ENCODE measurements around the gene LIPT2. TPM values are rescaled to one million over a fixed set of nuclear protein-coding genes. Genes with fewer than 3 reads are reported as not detected.

Gene LIPT2
- total RNA-seq, 1 donor from 2014 or later = 3.6 TPM

- DNase-seq = no peak
These were observed 28.8 kb downstream of the LIPT2 start for GRCh38 chr11:74464746-74465145.

- DNase-seq = no peak
These were observed 30.3 kb downstream of the LIPT2 start for GRCh38 chr11:74463216-74463615.

DNA sequence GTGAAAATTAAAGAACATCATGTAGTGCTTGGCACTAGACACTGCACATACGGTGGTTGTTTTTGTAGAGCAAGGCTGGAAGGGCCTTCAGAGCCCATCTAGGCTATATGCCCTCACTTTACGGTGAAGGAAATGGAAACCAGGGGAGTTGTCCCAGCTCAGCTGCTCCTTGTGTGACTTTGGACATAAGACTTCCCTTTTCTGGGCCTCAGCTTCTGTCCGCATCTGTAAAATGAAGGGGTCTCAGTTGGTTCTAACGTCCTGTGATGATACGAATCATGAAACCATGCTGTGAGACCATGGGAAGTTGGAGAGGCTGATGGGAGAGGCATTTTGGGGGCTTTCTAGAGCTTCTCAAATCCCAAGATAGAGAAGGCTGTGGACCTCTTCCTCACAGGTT is 30.9 kb downstream of the LIPT2 start:
- no peak for DNase-seq

DNA sequence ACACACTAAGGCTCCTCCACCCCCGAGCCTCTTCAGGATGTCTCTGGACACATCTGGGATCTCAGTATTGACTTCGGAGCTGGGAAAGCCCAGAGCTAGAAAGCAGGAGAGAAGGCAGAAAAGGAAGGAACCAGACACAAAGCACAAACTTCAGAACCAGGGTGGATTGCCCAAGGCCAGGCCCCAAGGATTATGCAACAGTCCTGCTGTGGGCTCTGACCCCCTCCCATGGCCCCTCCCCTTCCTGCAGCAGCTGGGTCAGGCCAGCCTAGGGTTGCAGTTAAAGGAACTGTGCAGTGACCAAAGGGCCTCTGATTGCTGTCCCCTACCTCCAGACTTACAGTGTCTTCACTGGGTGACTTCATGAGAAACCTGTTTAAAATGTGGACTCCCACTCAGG is 31.5 kb downstream of the LIPT2 start:
- DNase-seq = no peak

DNA sequence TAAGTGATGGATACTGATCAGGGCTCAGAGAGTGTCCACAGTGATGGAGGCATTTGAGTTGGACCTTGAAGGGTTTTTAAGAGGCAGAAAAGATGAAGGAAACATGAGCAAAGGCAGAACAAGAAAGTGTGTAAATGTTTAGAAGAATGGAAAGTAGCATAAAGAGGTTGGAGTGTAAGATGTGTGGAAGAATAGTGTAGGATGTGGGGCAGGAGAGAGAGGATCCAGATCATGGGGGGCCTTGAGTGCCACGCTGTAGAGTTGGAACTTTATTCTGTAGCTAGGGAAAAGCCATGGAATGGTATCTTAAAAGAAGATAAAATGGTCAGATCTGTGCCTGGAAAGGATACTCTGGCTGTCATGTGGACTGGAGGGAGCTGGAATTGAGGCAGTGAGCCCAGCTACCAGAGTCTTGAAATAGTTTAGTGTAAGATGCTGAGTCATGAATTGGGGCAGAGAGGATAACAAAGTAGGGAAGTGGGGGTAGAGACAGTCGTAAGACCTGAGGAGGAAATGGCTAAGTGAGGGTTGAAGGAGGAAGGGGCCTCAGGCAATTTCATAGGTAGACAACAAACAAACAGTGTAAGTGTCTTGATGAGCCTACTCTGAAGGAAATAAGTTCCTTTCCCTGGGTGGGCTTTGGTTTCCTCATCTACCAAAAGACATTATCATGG is 32.9 kb downstream of the LIPT2 start:
- DNase-seq = peak; percentile 28

GRCh38 chr11:74460065-74460464 is 33.5 kb downstream of the LIPT2 start:
- DNase-seq = no peak

DNA sequence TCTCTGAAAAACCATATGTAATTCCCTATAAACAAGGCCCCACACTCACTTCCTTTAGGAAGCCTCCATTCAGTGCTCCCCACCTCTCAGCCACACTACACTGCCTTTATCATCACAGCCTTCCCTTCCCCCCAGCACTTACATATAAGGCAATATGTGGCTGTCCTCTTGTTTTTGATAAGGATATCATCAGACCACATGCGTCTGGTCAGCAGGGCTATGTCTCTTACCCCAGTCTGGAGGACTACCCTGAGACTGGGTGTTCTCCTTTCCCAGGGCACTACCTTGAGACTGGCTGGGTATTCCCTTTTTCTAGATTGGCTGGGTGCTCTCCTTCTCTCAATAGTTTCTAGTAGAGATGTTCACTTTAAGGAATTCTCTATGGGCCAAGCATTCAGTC is 33.9 kb downstream of the LIPT2 start:
- DNase-seq = no peak

DNA sequence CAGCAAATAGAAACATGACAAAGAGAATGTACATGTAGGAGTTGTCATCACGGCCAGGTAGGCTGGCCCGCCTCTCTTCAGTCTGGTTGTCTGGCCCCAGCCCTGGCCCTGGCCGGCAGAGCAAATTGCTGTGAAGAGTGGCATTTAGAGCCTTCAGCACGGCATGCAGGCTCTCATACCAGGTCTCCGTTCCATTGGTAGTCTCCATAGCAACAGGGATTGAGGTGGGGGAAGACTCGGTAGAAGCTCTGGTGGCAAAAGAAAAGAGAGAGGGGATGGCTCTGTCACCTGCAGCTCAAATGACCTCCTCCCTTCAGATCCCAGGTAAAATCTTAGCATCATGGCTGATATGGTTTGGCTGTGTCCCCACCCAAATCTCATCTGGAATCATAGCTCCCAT is 36.2 kb downstream of the LIPT2 start:
- no peak for DNase-seq

GRCh38 chr11:74453373-74453975 is 40.0 kb downstream of the LIPT2 start:
- DNase-seq = peak; percentile 88

DNA sequence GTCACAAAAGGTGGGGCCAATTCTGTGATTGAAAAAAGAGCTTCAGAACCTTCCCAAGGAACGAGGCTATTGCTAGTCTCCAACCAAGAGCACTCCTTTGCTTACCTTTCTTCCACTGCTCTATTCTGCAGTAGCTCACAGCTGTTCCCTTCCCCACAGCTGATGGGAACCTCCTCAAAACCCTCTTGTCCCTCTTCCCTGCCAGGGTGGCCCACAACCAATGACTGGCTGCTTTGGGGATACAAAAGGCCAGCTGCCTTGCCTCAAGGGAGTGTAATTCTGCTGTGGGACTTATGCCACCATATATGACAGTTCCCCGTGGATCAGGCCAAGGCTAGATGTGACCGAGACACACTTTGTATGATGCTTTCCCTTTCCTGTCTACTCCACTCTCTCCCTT is 41.2 kb downstream of the LIPT2 start:
- DNase-seq = no peak

- no peak for DNase-seq
These were observed 43.2 kb downstream of the LIPT2 start for GRCh38 chr11:74450318-74450717.

- DNase-seq = peak; percentile 89
These were observed 44.1 kb downstream of the LIPT2 start for GRCh38 chr11:74449369-74449931.

GRCh38 chr11:74447720-74448119 is 45.8 kb downstream of the LIPT2 start:
- DNase-seq = no peak

DNA sequence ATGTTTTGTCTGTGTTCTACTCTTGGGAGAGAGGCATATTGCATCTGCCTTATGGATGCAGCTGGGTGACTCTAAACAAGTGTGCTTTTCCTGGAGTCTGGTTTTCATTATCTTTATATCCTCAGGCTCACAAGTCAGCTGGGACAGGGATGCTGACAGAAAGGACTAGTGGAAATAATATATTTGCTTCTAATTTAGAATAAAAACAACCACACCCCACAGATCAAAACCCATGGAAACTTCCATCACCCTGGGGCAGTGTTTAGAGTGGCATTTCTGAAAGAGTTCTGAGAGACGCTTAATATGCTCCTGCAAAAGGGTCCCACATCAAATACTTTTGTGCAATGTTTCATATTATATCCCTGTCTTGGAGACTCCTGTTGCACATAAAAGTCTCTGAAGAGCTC is 47.0 kb downstream of the LIPT2 start:
- DNase-seq = no peak

GRCh38 chr11:74444173-74444826 is 49.2 kb downstream of the LIPT2 start:
- DNase-seq = no peak

- peak; percentile 61 for DNase-seq
These were observed 50.3 kb downstream of the LIPT2 start for GRCh38 chr11:74443071-74443864.

- DNase-seq = no peak
These were observed 50.9 kb downstream of the LIPT2 start for GRCh38 chr11:74442636-74443035.

Other genes starting within 250 kb of the LIPT2 start
- 19.2 and 37.4 TPM in 2 replicates for gene P4HA3, start 182.1 kb downstream of the LIPT2 start, total RNA-seq
- gene PGM2L1, start 95.3 kb downstream of the LIPT2 start, total RNA-seq = 27.4 and 42.2 TPM in 2 replicates
- 1.1 and 1.5 TPM in 2 replicates for gene KCNE3, start 26.2 kb downstream of the LIPT2 start, total RNA-seq
- 13.8 and 19.9 TPM in 2 replicates for gene POLD3, start 98.9 kb upstream of the LIPT2 start, total RNA-seq
- gene CHRDL2, start 237.7 kb upstream of the LIPT2 start, total RNA-seq = 1.9 TPM in 1 of 2 replicates, not detected in the other

Measured in dermis blood vessel endothelial cell (primary cell).